DMS53 (cell line): Measurements from ENCODE around the gene GAS2L1.

Experiments
- DNase-seq: peaks from one replicate; lab custom pipeline; 2025; lab: John Stamatoyannopoulos, UW

GAS2L1 gene

GRCh38 chr22:29306175-29306834 is at the start of gene GAS2L1:
GAS2L1 (plus strand) TSS chr22:29306650; CDS start chr22:29308106, 1,456 bp downstream.
- peak; percentile 75 for DNase-seq

- DNase-seq, result no peak
Observed at GRCh38 chr22:29257751-29258181, 48.7 kb upstream of the GAS2L1 start.

GRCh38 chr22:29258407-29259252 is 47.8 kb upstream of the GAS2L1 start:
- no peak for DNase-seq

- DNase-seq, result peak; percentile 13
Observed at GRCh38 chr22:29259253-29259899, 47.1 kb upstream of the GAS2L1 start.

- DNase-seq, result no peak
Observed at GRCh38 chr22:29260031-29260560, 46.4 kb upstream of the GAS2L1 start.

- DNase-seq, result no peak
Observed at GRCh38 chr22:29260601-29261315, 45.7 kb upstream of the GAS2L1 start.

- no peak for DNase-seq
Observed at GRCh38 chr22:29263791-29264276, 42.6 kb upstream of the GAS2L1 start.

- DNase-seq, result no peak
Observed at GRCh38 chr22:29265305-29265704, 41.1 kb upstream of the GAS2L1 start.

GRCh38 chr22:29265929-29266328 is 40.5 kb upstream of the GAS2L1 start:
- DNase-seq, result no peak

GRCh38 chr22:29266564-29267461 is 39.6 kb upstream of the GAS2L1 start:
- DNase-seq, result peak; percentile 11

GRCh38 chr22:29267462-29267857 is 39.0 kb upstream of the GAS2L1 start:
- no peak for DNase-seq

GRCh38 chr22:29267858-29268510 is 38.5 kb upstream of the GAS2L1 start, which contains the start of the genes EWSR1 and RHBDD3:
EWSR1 (plus strand) TSS chr22:29268268; CDS start chr22:29268337, 69 bp downstream.
RHBDD3 (minus strand) TSS chr22:29267981; CDS start chr22:29265626, 2,355 bp downstream.
- DNase-seq, result peak; percentile 91

- DNase-seq, result peak; percentile 43
Observed at GRCh38 chr22:29268511-29269229, 37.8 kb upstream of the GAS2L1 start.

GRCh38 chr22:29269230-29269604 is 37.2 kb upstream of the GAS2L1 start:
- no peak for DNase-seq

GRCh38 chr22:29269731-29270474 is 36.5 kb upstream of the GAS2L1 start:
- DNase-seq, result peak; percentile 4

GRCh38 chr22:29270475-29271271 is 35.8 kb upstream of the GAS2L1 start:
- no peak for DNase-seq

- no peak for DNase-seq
Observed at GRCh38 chr22:29272624-29273023, 33.8 kb upstream of the GAS2L1 start.

GRCh38 chr22:29275167-29275566 is 31.3 kb upstream of the GAS2L1 start:
- no peak for DNase-seq
